LoVo (cell line): ENCODE data around the gene HOGA1.
"Not testable (repeated sequence)": the region's sequence is repeated elsewhere in the genome, so short reads cannot be mapped to it uniquely, and the experiment has no call there.

Source experiments
- DNase-seq: peaks from one replicate; pipeline ENCODE4 v3.0.0-alpha.2; 2016; ENCODE audit warnings: low spot score

The HOGA1 gene

DNA sequence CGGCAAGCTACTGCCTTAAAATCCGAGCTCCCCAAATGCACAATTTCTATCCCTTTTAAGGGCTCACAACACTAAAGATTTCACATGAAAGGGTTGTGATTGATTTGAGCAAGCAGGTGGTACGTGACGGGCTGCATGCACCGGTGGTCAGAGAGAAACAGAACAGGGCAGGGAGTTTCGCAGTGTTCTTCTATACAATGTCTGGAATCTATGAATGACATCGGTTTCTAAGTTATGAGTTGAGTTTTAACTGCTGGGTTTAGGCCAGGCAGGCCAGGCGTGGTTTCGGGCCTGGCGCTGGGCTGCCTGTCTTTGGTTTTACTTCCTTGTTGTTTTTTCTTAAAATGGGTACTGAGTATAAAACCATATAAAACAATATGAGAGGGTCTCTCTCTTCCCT lies 28.6 kb upstream of the HOGA1 start:
- DNase-seq = not testable (repeated sequence)

DNA sequence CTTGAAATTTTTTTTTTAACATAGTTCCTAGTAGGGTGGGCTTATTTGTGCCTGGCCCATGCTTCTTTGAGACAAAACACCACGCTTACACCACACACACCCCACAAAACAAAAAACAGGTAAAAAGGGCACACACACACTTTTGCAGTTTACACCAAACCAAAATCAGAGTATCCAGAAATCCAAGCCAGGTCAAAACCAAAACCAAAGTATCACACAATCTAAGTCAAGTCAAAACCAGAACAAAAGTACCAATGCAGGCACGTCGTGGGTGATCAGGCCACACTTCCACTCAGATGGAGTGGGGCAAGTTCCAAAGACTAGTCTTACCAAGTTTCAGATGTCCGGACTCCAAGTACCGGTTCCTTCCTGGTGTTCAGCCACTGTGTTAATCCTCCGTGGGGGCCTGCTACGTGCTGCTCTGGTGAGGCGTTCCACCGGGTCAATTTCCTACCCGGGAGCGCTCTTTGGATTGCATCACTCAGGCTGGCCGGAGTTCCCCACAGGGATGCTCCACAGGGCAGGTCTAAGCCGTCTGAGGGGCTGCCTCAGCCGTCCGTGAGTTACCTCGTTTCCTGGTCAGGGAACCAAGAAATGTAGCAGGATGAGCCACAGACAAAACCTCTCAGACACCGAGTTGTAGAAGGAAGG lies 23.3 kb upstream of the HOGA1 start:
- DNase-seq = not testable (repeated sequence)

GRCh38 chr10:97561386-97562077 lies 22.7 kb upstream of the HOGA1 start:
- not testable (repeated sequence) for DNase-seq

DNA sequence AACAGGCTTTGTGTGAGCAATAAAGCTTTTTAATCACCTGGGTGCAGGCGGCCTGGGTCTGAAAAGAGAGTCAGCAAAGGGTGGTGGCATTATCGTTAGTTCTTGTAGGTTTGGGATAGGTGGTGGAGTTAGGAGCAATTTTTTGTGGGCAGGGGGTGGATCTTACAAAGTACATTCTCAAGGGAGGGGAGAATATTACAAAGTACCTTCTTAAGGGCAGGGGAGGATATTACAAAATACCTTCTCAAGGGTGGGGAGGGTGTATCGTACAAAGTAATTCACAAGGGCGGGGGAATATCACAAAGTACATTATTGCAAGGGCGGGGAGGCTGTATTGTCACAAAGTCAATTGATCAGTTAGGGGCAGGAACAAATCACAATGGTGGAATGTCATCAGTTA lies 21.9 kb upstream of the HOGA1 start:
- not testable (repeated sequence) for DNase-seq

- no peak for DNase-seq
Observed at GRCh38 chr10:97563337-97563736, 20.9 kb upstream of the HOGA1 start.

DNA sequence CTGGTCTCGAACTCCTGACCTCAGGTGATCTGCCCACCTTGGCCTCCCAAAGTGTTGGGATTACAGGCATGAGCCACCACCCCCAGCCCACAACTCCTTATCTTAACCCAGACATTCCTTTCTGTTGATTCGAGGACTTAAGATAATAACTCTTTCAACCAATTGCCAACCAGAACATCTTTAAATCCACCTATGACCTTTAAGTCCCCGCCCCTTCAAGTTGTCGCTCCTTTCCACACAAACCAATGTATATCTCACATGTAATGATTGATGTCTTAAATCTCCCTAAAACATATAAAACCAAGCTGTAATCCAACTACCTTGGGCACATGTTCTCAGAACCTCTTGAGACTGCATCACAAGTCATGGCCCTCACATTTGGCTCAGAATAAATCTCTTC lies 19.4 kb upstream of the HOGA1 start:
- no peak for DNase-seq

- no peak for DNase-seq
Observed at GRCh38 chr10:97566336-97566996, 17.7 kb upstream of the HOGA1 start.

GRCh38 chr10:97567891-97568290 lies 16.3 kb upstream of the HOGA1 start:
- DNase-seq = no peak

- no peak for DNase-seq
Observed at GRCh38 chr10:97570146-97570788, 13.9 kb upstream of the HOGA1 start.

- no peak for DNase-seq
Observed at GRCh38 chr10:97570789-97571471, 13.3 kb upstream of the HOGA1 start.

DNA sequence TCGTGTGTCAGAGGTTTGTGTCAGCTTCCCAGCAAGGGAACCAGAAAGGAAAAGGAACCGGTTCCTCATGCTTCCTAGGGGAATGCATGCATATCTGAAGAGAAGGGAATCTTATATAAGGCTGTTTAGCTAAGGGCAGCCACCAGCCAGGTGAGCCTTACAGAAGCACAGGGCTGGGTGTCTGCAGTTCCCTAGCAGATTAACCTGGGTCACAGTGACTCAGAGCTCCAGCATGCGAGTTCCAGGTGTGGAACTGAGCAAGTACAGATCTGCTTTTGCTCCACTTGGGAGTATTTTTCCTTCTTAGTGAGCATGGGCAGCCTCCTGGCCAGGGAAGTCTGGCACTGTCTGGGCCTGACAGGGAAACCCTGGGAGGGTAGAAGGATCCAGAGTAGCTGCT lies 12.6 kb upstream of the HOGA1 start:
- DNase-seq = peak; percentile 36

- peak; percentile 57 for DNase-seq
Observed at GRCh38 chr10:97572214-97572989, 11.8 kb upstream of the HOGA1 start, which contains the start of gene ANKRD2. Gene ANKRD2, plus strand, starts transcription at chr10:97572779. Its CDS starts 10 bp downstream, at chr10:97572789.

GRCh38 chr10:97573021-97573420 lies 11.2 kb upstream of the HOGA1 start:
- DNase-seq = no peak

- no peak for DNase-seq
Observed at GRCh38 chr10:97573672-97574071, 10.5 kb upstream of the HOGA1 start.

- peak; percentile 88 for DNase-seq
Observed at GRCh38 chr10:97574374-97575126, 9.6 kb upstream of the HOGA1 start.

- DNase-seq = no peak
Observed at GRCh38 chr10:97575127-97575668, 9.0 kb upstream of the HOGA1 start.

DNA sequence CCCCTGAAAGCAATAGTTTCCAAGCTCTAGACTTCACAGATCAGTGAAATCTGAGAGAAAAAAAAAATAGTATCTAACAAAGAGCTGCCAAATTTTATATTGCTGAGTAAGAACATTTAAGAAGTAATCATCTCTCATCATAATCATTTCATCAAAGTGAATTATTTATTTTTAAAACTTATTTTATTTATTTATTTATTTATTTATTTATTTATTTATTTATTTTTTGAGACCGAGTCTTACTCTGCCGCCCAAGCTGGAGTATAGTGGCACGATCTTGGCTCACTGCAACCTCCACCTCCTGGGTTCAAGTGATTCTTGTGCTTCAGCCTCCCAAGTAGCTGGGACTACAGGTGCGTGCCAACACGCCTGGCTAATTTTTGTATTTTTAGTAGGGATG lies 7.7 kb upstream of the HOGA1 start:
- not testable (repeated sequence) for DNase-seq

DNA sequence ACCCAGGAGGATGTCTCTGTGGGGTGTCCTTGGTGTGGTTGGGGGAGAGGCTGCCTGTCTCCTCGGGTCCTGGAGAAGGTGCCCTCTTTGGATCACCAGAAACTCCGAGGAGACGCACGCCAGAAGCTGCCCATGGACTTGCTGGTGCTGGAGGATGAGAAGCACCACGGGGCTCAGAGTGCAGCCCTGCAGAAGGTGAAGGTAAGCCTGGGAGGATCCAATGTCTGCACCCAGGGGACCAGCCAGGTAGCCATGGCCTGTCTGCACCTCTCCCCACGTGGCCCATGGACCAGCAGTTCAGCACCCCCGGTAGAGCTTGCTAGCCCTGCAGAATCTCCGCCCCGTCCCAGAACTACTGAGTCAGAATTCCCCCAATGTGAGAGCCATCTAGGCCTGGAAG lies 6.5 kb upstream of the HOGA1 start:
- no peak for DNase-seq

- no peak for DNase-seq
Observed at GRCh38 chr10:97578171-97578844, 5.9 kb upstream of the HOGA1 start.
